Epithelial cell of esophagus (primary cell): ENCODE measurements around the gene RCOR3.

Experiments used
- DNase-seq: peaks from one replicate; pipeline ENCODE4 v3.0.0; 2010; ENCODE audit warnings: low read depth
- H3K4me3 ChIP-seq: 2 replicates; pipeline ENCODE4 v1.5.1; 2011; ENCODE audit warnings: mild to moderate bottlenecking, low read length, control low read depth
- TF ChIP-seq, protein P1 (sequence below): IDR thresholded peaks from 2 replicates; pipeline ENCODE4 v1.5.1; 2011; ENCODE audit warnings: low read depth, mild to moderate bottlenecking, low read length, control low read depth, inconsistent platforms; ENCODE audit not compliant: insufficient read depth; ENCODE audit errors: missing control alignments

Gene RCOR3

DNA sequence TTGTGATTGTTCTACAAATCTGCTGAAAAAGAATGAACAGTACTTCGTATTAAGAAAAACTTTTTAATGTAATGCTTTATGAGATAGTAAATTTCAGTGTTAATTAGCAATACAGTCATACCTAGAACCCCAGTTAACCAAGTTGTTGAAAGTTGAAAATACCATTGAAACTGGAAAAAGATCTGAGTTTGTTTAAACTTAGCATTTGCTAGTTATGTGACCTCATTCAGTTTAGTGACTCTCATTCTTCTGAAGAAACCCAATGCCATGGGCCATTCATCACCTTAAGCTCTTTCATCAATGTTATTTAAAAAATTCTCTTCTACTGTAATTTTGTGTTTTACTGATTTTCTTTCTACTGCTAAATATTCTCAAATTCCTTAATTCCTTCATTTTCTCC, 20.2 kb downstream of the RCOR3 start:
- H3K4me3 ChIP-seq = no peak overlapping the region
- TF ChIP-seq, protein P1, sequence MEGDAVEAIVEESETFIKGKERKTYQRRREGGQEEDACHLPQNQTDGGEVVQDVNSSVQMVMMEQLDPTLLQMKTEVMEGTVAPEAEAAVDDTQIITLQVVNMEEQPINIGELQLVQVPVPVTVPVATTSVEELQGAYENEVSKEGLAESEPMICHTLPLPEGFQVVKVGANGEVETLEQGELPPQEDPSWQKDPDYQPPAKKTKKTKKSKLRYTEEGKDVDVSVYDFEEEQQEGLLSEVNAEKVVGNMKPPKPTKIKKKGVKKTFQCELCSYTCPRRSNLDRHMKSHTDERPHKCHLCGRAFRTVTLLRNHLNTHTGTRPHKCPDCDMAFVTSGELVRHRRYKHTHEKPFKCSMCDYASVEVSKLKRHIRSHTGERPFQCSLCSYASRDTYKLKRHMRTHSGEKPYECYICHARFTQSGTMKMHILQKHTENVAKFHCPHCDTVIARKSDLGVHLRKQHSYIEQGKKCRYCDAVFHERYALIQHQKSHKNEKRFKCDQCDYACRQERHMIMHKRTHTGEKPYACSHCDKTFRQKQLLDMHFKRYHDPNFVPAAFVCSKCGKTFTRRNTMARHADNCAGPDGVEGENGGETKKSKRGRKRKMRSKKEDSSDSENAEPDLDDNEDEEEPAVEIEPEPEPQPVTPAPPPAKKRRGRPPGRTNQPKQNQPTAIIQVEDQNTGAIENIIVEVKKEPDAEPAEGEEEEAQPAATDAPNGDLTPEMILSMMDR = no peak
- no peak for DNase-seq

- TF ChIP-seq, protein P1 = no peak
- H3K4me3 ChIP-seq = no peak overlapping the region
- no peak for DNase-seq
These were observed 21.7 kb downstream of the RCOR3 start for GRCh38 chr1:211280910-211281309.

DNA sequence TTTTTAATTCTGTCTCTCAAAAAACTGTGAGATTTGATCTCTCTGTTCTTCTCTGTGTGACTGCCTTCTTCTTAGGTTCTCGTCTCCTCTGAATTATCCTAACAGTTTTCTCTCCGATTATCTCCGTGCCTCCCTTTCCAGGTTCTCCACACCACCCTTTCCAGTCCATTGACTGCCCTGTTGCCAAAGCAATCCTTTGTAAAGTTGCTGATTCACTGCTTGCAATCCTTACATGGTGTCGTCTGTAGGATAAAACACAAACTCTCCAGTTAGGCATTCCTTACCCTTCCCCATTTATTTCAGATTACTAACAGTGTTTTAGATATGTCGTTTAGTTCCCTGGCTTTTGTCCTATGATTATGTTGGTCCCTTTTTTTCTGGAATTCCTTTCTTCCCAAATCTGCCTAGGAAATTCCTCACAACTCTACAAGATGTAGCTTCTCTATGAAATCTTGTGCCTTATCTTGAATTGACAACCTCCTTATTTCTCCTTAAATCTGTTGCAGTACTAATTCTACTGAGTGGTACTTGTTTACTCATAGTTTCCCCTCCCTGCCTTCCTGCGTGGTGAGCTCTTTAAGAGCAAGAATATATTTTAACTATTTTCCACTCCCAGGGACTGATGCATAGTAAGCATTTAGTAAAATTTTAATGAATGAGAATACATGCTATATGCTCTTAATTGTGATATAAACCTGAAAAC, 22.3 kb downstream of the RCOR3 start:
- no peak for DNase-seq
- TF ChIP-seq, protein P1 = no peak
- H3K4me3 ChIP-seq = no peak overlapping the region

DNA sequence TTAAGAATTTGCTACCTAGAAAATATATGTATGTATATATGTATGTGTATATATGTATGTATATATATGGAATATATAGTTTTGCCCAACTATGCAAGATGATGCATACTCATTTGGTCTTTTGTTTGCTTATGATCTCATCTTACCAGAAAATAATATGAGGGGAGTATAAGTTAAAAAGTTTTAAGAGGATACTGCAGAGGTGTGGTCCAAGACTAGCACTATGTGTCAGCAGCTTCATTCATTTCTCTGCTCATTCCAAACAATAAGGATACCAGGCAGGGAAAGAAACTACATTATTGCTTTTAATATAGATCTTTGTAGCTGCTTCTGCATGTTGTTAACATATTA, 22.8 kb downstream of the RCOR3 start:
- H3K4me3 ChIP-seq = no peak overlapping the region
- DNase-seq = no peak
- TF ChIP-seq, protein P1 = no peak

- no peak overlapping the region for H3K4me3 ChIP-seq
- TF ChIP-seq, protein P1 = no peak
- no peak for DNase-seq
These were observed 26.0 kb downstream of the RCOR3 start for GRCh38 chr1:211285196-211285595.

- DNase-seq = no peak
These were observed 28.1 kb downstream of the RCOR3 start for GRCh38 chr1:211287218-211287617.

More at GRCh38 chr1:211287218-211287617, 28.1 kb downstream of the RCOR3 start:
- TF ChIP-seq, protein P1 = no peak
- no peak overlapping the region for H3K4me3 ChIP-seq
